Measurements from ENCODE around the gene RNF220.

The RNF220 gene

DNA sequence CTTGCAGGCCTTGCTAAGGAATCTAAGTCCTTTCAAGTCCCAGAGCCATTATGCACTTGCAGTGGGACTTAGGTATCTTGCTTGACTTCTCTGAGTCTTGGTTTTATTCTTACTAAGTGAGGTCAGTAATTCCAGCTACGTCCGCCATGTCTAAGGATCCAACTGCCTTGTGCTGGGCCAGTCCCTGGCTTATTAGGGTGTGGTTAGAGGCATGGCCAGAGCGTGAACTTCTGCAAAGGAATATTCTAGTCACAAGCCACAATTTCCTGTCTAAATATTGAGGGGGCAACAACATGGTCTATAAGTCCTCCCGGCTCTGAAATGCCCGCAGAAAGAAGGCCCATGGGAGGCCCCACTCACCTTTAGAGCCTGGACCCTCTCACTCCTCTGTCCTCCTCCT is 186.3 kb downstream of the RNF220 start:
- DNase-seq = no peak

DNA sequence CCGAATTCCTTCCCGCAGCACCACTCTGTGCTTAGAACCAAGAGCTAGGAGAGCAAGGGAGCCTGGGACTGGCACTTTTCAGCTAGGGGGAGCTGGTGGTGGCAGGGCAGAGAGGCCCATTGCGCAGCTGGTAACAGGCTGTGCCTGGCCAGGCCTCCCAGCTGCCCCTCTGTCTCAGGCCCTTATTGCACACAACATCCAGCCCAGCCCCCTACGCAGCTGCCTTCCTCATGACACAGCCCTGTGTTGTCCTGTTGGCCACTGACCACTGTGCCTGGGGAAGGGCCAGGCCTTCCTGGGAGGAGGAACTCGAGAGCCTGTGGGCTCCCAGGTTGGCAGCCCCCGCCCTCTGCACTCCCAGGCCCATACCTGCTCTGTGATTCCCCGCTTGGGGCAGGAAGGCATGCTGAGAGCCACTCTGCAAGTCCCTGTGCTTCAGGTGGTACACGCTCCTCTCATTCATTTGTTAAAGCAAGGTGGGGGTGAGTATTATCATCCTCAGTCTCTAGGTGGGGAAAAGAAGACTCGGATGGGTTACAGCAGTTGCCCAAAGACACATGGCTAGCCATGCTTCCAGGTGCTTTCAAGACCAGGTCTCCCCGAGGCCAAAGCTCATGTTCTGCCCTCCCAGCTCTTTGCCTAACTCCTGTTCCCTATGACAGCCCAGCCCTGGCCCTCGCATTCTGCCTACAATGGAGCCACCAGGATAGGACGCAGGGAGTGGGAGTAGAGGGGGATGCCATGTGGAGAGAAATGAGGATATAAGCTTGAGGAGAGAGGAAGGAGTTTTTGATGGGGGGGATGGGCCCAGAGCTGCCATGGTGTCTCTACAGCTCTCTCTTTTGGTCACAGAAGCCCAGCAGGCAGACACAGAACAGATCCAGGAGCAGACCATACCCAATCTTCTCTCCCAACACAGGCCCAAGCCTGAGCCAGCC is 187.4 kb downstream of the RNF220 start:
- DNase-seq = no peak

DNA sequence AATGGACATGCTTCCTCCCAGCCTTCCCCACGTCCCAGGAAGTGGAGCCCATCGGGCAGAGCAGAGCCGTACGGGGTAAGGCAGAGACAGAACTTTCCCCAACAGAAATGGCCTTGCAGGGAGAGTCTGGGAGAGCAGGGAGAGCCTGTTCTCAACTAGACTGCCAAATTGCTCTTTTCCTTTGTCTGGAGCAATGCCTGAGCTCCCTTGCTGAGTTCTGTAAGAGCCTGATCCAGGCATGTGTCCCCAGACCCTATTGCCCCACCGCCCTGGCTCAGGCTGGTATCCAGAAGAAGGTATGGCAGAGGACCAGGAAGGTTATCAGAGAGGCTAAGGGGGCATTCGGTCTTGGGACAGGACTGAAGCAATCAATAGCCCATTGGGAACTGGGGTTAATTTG is 189.3 kb downstream of the RNF220 start:
- no peak for DNase-seq

DNA sequence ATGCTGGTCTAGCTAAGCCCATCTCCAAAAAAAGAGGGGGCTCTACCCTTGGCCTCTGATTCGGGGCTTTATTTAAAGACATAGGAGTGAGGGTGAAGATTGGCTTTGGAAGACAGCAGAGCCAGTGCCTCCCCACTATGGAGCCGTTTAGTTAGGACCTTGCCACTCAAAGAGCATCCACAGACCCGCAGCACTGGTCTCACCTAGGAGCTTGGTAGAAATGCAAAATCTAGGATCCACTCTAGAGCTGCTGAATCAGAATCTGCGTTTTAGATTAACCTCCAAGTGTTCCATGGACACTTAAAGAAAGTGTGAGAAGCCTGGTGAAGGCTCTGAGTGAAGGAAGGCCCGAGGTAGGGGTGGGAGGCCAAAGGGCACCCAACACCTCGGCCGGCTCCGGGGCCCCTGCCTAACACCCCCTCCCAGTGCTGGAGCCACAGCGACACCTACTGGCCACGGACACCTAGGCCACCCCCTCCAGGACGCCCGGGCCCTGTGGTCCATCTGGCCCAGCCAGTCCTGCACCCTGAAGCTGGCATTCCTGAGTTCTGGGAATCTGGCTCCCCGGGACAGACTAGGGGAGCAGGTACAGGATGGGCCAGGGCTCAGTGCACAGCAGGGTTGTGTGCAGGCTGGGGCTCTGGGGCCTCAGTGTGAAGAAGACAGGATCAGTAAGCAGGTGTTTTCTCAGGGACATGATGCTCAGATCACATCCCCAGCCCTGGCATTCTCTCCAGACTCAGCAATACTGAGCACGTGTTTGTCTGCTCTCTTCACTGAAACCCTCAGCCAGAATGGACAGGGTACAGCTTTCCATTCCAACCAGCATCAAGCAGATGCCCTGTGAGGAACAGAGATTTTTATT is 190.0 kb downstream of the RNF220 start:
- peak; percentile 57 to 64 for DNase-seq

DNA sequence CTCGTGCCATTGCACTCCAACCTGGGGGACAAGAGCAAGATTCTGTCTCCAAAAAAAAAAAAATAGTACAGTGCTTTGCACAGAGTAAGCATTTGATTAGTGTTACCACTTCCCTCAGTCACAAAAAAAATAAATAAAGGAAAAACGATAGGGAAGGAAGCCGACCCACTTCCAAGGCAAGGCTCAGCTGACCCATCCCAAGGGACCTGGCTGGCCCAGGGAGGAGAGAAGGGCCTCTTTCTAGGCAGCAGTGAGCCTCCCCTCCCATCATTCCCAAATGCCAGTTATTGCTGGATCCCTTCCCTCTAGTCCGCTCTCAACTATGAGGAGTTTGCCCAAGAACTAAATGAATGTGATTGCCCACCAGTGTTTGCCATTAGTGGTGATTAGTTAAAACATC is 191.5 kb downstream of the RNF220 start:
- no peak for DNase-seq

DNA sequence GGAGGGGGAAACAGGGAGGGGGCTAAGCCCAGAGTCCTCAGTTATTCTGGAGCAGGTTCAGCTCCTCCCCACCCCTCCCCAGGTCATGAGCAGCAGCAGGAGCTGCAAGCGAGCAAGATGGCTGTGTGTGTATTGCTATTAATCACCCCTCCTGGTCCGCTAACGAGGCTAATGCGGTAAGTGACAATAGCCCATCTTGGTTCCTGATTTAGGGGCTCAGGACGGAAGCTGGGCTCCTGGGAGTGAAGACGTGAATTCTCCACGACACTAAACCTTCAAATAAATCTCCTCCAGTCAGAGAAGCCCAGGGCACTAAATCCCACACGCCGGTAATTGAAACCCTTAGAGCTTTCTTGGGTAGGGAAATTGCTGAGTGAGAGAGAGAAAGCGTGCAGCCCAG is 193.1 kb downstream of the RNF220 start:
- no peak for DNase-seq

DNA sequence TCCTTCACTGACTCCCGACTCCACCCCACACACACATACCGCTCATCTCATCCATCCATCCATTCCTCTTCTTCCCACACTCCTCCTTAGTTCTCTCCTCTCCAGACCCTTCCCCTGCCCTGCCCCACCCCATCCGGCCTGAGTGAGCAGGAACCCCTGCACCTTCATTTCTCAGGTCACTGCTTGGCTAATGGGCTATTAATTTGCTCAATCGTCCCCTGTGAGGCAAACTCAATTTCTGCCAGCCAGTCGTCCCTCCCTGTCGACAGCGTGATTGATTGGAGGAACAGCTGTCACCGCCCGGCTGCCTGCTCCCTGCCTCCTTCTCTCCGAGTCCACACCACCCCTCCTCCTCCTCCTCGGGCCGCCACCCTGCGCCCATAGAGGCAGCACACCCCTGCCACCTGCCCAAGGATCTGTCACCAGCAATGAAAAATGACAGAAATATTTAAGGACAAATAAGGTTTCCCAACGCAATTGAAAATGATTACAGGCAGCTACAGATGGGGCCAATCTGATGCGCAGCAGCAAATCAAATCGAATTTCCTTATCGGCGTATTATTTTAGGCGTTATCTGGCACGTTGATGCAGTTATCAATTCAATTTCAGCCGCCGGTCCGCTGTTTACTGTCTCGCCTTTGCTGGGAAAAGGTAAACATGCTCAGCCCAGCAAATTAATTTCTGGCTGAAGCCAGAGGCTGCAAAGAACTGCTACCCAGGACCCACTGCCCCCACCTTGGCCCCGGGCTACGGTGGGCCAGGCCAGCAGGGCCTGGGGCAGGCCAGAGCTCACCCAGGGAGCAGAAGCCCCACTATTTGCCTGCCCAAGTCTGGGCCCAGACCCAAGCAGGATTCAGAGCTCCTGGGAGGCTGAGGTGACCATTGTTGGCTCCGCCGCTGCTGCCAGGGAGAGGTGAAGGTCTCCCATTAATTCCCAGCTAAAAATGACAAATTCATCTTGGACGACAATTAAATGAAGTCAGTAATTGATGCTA is 197.9 kb downstream of the RNF220 start:
- peak; percentile 51 to 82 for DNase-seq

DNA sequence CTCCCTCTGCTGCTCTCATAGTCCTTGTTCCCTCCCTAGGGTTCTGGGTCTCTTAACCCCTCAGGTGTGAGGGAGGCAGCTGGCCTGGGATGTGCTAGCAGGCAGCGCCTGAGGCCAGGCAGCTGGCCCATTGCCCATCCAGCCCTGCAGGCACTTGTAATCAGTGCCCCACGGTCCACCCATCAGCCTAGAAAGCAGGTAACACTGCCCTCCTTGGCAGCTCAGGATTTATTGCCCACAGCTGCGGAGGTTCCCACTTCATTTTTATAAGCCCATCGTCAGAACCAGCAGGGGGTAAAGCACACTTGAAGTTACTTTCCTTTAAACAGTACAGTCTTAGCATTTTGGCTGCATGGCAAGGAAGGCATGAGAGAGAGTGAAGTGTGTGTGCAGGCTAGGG is 198.7 kb downstream of the RNF220 start:
- peak; percentile 82 to 96 for DNase-seq

DNA sequence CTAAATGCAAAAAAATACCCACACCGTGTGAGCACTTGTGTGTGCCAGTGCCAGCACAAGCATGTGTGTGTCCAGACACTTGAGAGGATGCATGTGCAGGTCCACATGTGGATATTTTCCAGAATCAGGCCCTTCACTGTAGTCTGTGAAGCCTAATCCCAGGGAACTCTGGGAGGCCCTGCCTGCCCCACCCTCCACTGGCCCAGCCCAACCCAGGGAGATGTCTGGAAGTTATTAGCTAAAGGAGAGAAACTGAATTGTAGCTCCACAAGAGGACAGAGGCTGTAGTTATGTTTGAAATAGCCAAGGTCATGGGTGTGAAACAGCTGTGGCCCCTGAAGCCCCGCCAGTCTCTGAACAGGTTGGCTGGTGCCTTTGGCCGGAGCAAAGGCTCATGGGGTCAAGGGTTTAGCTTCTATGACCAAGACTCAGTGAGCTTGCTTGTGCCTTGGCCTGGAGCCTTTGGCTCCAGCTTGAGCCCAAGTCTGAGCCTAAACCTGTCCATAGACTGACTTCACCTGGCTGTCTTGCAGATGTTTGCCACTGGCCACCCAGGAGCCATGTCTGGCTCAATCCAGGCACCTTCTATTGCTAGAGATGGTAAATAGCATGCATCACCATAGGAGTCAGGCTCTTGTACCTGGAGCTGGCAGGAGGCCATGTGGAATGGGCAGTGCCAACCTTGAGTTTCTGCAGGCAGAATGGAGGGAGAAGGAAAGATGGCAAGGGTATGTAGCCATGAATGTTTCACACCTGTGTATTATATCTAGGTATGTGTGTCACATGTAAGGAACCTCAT is 199.3 kb downstream of the RNF220 start:
- DNase-seq = peak in 1 of 2 experiments; percentile 30

DNA sequence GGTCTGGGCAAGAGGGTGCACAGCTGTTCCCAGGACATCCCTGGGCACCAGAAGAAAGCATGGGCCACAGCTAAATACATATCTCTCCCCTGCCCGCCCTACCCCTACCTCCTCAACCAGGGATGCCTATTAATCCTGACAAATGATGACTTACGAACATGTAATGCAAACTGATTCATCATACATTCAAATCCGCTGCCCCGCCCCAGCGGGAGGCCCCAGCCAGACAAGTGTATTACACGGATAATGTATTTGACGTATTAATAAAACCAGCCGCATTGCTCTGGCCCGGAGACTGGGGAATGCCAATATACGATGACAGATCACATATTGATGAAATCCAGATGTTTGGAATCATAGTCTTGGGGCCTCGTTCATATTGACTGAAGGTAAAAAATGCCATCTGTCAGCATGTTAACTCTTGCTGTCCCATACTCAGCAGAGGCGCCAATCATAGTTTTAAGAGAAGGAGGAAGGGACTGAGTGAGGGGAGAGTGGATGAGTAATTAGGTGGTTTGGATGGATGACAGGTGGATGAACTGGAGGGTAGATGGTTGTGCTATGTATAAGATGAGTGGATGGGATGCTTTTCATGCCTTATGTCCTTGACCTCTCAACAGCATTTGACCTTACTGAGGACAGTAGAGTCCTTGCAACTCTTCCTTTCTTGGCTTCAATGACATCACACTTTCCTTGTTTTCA is 201.0 kb downstream of the RNF220 start:
- DNase-seq = no peak

DNA sequence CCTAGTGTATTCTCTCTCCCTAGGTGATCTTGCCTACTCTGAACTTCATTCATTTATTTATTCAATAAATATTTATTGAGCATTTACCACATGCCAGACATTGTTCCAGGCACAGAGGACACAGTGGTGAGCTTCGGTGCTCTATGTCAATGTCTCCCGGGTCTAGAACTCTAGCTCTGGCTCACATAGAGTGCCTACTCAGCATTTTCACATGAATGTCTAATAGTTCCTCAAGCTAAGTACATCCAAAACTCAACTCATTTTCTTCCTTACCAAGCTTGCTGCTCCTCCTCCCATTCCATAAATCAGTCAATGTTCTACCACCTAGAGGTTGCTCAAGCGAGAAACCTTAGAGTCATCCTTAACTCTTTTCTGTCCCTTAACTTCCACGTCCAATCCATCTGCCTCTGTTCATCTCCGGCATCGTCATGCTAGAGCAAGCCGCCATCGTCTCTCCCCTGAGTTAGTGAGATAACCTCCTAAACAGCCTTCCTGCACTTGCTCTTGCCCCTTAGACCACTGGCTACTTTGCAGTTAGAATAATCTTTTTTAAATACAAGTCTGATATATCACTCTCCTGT is 201.7 kb downstream of the RNF220 start:
- no peak for DNase-seq

DNA sequence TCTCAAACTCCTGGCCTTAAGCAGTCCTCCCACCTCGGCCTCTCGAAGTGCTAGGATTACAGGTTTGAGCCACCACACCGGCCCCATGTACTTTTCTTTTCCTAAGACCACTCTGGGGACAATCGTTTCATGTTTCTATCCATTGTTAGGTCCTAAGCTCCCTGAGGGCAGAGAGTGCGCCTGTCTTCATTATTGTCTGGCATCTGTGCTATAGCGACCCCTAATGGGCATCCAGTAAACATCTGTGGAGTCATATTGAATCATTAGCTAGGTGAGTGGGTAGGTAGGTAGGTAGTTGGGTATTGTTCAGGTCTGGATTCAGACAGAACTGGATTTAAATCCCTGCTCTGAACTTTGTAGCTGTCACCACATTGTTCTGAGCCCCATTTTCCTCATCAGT is 203.1 kb downstream of the RNF220 start:
- DNase-seq = no peak

DNA sequence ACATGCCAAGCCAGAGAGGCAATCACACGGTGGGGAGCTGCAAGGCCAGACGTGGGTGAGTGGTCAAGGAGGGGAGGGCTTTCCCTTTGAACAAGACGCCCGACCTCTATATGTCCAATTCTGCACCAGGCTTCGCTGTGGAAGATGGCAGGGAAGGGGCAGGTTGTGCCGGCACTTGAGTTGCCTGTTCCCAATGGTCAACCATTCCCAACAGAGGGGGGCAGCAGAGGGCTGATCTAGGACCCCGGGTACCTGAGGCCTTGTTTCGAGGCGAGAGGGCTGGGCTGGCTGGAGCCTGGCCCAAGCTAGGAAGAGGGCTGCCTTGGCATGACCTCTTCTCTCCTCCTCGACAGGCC is 204.3 kb downstream of the RNF220 start:
- DNase-seq = peak; percentile 43 to 61

DNA sequence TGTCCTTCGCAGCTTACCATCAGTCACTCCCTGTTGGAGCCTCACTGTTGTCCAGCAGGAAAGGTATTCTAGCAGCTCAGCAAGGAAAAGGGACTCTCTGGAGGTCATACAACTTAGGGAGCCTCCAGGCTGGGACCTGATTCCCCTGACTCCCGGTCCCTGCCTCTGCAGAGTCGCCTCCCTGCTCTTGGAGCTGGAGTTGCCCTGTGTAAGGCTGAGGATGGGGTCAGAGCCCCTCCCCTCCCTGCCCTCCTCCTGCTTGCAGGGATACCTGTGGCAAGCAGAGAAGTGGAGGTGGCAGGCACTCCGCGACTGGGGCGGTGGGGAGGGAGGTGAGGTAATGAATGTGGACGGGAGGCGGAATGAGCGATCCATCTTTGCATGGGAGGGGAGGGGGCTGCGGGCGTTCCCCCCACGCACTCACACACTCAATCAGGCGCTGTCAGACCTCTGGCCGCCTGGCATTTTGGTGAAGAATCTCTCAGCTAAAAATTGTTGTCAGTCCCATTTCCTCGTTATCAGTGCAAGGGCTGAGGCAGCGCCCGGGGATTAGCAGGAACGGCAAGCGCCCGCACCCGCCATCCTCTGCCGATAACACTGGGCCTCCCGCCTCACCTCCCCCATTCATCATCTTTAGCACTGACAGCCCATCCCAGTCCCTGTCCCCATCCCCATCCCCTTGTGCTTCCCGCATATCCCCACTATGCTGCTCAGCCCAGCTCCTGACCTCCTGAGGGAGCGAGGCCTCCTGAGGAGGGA is 204.9 kb downstream of the RNF220 start:
- no peak for DNase-seq

DNA sequence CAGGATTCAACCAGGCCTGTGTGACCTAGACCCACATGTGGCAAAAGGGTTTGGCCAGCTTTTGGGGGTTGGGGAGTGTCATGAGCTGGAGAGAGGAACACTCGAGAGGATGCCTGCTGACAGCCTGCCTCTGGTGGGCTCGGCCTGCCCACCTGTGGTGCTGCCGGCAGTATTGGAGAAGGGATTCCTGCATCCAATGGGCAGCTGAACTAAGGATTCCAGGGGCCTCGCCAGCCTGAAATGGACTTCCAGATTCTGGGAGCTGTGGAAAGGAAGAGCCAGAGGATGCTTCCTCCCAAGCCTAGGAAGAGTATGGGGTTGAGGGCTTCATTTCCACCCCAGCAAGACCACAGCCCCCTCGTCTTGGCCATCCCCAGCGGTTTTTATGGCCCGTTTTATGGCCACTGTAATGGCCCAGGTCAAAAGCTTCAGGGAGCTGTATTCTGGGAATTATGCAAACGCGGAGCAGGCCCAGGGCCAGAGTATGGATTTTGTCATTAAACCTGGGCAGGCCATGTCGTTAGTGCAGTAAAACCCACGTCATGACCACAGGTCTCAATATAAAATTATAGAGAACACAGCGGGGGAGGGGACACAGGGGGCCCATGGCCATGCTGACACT is 205.6 kb downstream of the RNF220 start:
- DNase-seq = no peak

DNA sequence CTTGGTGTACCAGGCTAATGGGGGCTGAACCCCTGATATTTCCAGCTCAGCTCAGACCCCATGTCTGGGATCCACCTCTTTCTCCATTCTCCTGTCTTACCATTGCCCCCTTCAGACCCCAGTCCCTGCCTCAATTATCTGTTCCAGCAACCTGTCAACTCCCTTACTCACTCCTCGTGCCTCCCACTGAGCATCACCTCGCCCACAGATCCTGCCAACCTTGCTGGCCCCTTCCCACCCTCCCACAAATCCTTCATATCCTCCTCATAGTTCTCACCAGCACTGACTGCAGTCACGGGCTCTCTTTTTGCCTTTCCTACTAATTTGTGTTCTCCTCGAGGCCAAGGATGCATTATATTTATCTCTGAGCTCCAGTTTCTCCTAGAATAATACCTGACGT is 206.4 kb downstream of the RNF220 start:
- no peak for DNase-seq

DNA sequence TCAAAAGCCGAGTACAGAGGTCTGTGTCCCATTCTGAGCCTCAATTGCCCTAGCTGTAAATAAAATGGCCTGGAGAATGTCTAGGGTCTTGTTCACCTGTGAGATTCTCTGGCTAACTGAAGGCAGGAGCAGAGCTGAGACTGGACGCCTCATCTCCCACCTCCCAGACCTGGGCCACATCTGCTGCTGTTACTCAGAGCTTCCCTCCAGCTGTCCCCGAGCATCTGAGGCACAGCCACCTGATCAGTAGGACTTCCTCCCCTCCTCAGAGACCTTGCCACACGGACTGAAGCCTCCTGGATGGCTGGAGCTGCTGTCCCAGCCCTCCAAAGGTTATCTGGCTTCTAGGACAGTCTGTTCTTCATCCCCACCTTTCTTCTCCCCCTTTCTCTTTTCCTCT is 206.8 kb downstream of the RNF220 start:
- DNase-seq = no peak

DNA sequence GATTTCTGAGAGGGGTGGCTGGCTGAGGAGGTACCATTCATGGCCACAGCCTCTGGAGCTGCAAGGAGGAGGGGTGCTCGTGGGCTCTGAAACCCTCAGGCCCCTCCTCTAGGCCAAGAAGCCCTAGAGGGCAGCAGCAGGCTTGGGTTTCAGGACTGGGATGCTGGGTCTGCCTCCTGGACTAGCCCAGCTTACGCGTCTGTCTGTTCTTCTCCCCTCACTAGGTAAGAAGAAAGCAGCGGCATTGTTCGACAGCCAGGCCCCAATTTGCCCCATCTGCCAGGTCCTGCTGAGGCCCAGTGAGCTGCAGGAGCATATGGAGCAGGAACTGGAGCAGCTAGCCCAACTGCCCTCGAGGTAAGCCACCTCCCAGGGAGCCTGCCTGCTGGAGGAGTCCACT is 208.9 kb downstream of the RNF220 start:
- DNase-seq = no peak

DNA sequence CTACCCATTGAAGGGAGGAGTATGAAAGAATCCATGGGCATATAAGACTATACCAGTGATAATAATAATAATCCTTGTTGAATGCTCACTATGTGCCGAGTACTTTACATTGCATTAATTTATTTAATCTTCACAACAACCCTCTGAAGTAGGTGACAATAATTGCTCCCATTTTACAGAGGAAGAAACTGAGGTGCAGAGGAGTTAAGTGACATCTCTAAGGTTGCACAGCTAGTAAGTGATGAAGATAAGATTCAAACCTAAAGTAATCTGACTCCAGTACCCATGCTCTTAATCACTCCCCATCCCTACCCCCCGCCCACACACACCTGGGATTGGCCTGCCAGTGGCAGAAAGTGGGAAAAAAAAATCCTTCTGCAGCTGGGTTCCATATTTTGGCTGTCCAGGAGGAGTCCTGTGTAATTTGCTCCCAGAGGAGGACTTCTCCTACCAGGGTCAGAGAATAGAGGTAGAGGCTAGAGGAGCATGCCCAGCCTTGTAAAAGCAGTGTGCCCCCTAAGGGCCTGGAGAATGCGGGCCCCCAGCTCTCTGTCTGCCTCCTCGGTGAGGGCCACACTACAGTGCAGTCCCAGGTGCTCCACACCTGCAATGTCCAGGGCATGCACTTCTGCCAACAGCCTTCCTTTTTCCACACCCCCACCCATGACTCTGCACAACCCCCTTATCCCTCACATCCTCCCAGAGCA is 211.4 kb downstream of the RNF220 start:
- no peak for DNase-seq

Data from NCI-H2081 (cell line).